ENCODE measurements around the gene SAP25. TPM values are rescaled to one million over a fixed set of nuclear protein-coding genes. Genes with fewer than 3 reads are reported as not detected.

SAP25 gene
- total and polyA plus RNA-seq, 8 donors, result 4.5 to 11.4 (median 7.9) TPM

GRCh38 chr7:100584683-100585510, 11.2 kb upstream of the SAP25 start:
- Histone ChIP-seq H3K27ac (peak overlapping the region; percentile 95 to 98), H3K4me3 (peak overlapping the region; percentile 78 to 100), H3K36me3 (peaks cover 0 to 26% of the 10 kb centered on the region in 2 donors), H3K27me3 (peaks cover 0 to 9% of the 10 kb centered on the region in 2 donors), H3K4me1 (peaks cover 25 to 51% of the 10 kb centered on the region in 2 donors), H3K9me3 (no peaks in the 10 kb centered on the region)
- DNase-seq, result peak in 3 of 4 donors; percentile 73 to 85 (median 85)
- intact Hi-C loops (cut with DNase I), result no loop called here
- peak; percentile 3 for ATAC-seq
- no peak for TF ChIP-seq CTCF (IDR thresholded peaks at IDR 0.05)

GRCh38 chr7:100584054-100584682, 10.5 kb upstream of the SAP25 start:
- ATAC-seq, result peak; percentile 2
- intact Hi-C loops (cut with DNase I), result no loop called here
- Histone ChIP-seq H3K9me3 (no peaks in the 10 kb centered on the region), H3K27ac (peak overlapping the region; percentile 95 to 98), H3K36me3 (peaks cover 0 to 33% of the 10 kb centered on the region in 2 donors), H3K4me1 (peaks cover 25 to 51% of the 10 kb centered on the region in 2 donors), H3K27me3 (peaks cover 0 to 2% of the 10 kb centered on the region in 2 donors), H3K4me3 (peak overlapping the region; percentile 78 to 100)
- peak in 2 of 4 donors; percentile 61 to 90 for DNase-seq
- TF ChIP-seq CTCF (IDR thresholded peaks at IDR 0.05), result no peak

GRCh38 chr7:100583132-100584053, 9.7 kb upstream of the SAP25 start:
- peak overlapping the region; percentile 78 to 100 for H3K4me3 ChIP-seq
- intact Hi-C loops (cut with DNase I), result no loop called here
- no peaks in the 10 kb centered on the region for H3K27me3 ChIP-seq
- peaks cover 25 to 51% of the 10 kb centered on the region in 2 donors for H3K4me1 ChIP-seq
- ATAC-seq (peak; percentile 29), DNase-seq (peak in 2 of 4 donors; percentile 88 to 92)
- no peak for TF ChIP-seq CTCF (IDR thresholded peaks at IDR 0.05)
- H3K27ac ChIP-seq, result peak overlapping the region; percentile 95 to 98
- no peaks in the 10 kb centered on the region for H3K9me3 ChIP-seq
- H3K36me3 ChIP-seq, result peaks cover 0 to 41% of the 10 kb centered on the region in 2 donors

GRCh38 chr7:100582650-100583049, 8.9 kb upstream of the SAP25 start:
- Histone ChIP-seq H3K4me1 (peaks cover 25 to 51% of the 10 kb centered on the region in 2 donors), H3K27me3 (no peaks in the 10 kb centered on the region), H3K9me3 (no peaks in the 10 kb centered on the region), H3K36me3 (peaks cover 0 to 48% of the 10 kb centered on the region in 2 donors), H3K4me3 (peak overlapping the region in 1 of 2 donors; percentile 78), H3K27ac (peak overlapping the region; percentile 95 to 98)
- ATAC-seq (no peak), DNase-seq (no peak)
- intact Hi-C loops (cut with DNase I), result no loop called here
- TF ChIP-seq CTCF (IDR thresholded peaks at IDR 0.05), result no peak

Measured in left lung (tissue), 10 donors.